ENCODE data around the gene ILDR2.

The ILDR2 gene, protein sequence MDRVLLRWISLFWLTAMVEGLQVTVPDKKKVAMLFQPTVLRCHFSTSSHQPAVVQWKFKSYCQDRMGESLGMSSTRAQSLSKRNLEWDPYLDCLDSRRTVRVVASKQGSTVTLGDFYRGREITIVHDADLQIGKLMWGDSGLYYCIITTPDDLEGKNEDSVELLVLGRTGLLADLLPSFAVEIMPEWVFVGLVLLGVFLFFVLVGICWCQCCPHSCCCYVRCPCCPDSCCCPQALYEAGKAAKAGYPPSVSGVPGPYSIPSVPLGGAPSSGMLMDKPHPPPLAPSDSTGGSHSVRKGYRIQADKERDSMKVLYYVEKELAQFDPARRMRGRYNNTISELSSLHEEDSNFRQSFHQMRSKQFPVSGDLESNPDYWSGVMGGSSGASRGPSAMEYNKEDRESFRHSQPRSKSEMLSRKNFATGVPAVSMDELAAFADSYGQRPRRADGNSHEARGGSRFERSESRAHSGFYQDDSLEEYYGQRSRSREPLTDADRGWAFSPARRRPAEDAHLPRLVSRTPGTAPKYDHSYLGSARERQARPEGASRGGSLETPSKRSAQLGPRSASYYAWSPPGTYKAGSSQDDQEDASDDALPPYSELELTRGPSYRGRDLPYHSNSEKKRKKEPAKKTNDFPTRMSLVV

DNA sequence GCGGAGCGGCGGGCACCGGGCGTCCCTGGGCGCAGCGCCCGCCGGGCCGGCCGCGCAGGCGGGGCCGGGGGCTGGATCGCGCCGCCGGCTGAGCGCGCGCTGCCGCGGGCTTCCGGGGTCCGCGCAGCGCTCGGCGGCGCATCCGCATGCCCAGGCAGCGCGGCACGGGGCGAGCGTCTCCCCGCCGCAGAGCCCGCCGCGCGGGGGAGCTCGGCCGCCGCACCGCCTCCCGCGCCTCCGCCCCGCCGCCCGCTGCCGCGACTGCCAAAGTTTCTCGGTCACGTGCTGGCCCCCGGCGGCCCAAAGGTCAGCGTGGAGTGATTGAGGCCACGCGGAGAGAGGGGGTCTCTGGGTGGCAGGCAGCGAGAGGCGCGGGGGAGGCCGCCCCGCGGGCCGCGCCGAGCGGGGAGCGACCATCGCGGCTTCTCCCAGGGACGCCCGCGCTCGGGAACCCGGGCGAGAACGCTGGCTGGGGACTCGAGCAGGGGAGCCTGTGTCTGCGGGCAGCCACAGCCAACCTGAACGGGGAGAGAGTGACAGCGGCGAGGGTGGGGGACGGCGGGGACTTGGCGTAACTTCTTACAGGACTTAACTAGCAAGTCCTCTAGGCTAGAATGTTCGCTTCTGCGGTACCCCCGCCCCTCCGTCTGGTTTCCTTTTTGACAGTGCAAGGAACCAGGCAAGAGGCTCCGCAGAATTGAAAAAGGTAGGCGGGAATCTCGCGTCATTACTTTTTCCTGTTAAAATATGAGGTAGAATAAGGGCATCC, at the start of gene ILDR2:
Gene ILDR2 (minus strand): TSS at position 180 of the 769 bp plus-strand sequence. CDS start 272 bp downstream, outside the sequence.
- Histone ChIP-seq H3K27ac (no peak within 1 kb of the TSS), H3K4me3 (ENCODE audit: low read depth, low read length) (peak within 1 kb of the TSS; percentile 63), H3K36me3 (no peaks in the 10 kb centered on the region), H3K27me3 (ENCODE audit: insufficient read depth, low read depth, severe bottlenecking) (no peaks in the 10 kb centered on the region), H3K9me3 (ENCODE audit: severe bottlenecking) (no peaks in the 10 kb centered on the region)
- TF ChIP-seq, protein P1, sequence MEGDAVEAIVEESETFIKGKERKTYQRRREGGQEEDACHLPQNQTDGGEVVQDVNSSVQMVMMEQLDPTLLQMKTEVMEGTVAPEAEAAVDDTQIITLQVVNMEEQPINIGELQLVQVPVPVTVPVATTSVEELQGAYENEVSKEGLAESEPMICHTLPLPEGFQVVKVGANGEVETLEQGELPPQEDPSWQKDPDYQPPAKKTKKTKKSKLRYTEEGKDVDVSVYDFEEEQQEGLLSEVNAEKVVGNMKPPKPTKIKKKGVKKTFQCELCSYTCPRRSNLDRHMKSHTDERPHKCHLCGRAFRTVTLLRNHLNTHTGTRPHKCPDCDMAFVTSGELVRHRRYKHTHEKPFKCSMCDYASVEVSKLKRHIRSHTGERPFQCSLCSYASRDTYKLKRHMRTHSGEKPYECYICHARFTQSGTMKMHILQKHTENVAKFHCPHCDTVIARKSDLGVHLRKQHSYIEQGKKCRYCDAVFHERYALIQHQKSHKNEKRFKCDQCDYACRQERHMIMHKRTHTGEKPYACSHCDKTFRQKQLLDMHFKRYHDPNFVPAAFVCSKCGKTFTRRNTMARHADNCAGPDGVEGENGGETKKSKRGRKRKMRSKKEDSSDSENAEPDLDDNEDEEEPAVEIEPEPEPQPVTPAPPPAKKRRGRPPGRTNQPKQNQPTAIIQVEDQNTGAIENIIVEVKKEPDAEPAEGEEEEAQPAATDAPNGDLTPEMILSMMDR (IDR thresholded peaks at IDR 0.05; ENCODE audit: low read depth, low read length) = no peak
- DNase-seq = peak; percentile 60

DNA sequence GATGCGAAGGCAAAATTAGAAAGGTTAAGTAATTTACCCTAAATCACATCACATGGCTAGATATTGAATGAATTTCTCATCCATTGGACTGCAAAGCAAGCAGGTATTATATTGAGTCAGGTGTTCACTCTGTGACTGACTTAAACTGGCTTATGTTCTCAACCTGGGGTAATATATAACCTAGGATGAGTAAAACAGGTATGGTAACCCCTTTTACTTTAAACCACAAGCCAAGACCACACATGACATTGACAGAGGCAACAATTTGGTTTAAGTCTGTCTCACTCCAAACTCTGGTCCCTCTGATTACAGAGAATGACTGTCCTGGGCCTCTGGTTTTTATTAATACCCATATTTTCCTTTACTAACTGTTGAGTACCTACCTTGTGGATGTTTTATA, 47.0 kb upstream of the ILDR2 start:
- no peak overlapping the region for H3K4me3 ChIP-seq (ENCODE audit: low read depth, low read length)
- no peaks in the 10 kb centered on the region for H3K9me3 ChIP-seq (ENCODE audit: severe bottlenecking)
- no peak overlapping the region for H3K27ac ChIP-seq
- no peaks in the 10 kb centered on the region for H3K27me3 ChIP-seq (ENCODE audit: insufficient read depth, low read depth, severe bottlenecking)
- no peaks in the 10 kb centered on the region for H3K36me3 ChIP-seq
- no peak for DNase-seq
- TF ChIP-seq, protein P1 (IDR thresholded peaks at IDR 0.05; ENCODE audit: low read depth, low read length) = no peak

GRCh38 chr1:167016100-167016750, 40.9 kb upstream of the ILDR2 start:
- Histone ChIP-seq H3K36me3 (no peaks in the 10 kb centered on the region), H3K9me3 (ENCODE audit: severe bottlenecking) (no peaks in the 10 kb centered on the region), H3K4me3 (ENCODE audit: low read depth, low read length) (no peak overlapping the region), H3K27me3 (ENCODE audit: insufficient read depth, low read depth, severe bottlenecking) (no peaks in the 10 kb centered on the region), H3K27ac (no peak overlapping the region)
- TF ChIP-seq, protein P1 (IDR thresholded peaks at IDR 0.05; ENCODE audit: low read depth, low read length) = no peak
- DNase-seq = no peak

DNA sequence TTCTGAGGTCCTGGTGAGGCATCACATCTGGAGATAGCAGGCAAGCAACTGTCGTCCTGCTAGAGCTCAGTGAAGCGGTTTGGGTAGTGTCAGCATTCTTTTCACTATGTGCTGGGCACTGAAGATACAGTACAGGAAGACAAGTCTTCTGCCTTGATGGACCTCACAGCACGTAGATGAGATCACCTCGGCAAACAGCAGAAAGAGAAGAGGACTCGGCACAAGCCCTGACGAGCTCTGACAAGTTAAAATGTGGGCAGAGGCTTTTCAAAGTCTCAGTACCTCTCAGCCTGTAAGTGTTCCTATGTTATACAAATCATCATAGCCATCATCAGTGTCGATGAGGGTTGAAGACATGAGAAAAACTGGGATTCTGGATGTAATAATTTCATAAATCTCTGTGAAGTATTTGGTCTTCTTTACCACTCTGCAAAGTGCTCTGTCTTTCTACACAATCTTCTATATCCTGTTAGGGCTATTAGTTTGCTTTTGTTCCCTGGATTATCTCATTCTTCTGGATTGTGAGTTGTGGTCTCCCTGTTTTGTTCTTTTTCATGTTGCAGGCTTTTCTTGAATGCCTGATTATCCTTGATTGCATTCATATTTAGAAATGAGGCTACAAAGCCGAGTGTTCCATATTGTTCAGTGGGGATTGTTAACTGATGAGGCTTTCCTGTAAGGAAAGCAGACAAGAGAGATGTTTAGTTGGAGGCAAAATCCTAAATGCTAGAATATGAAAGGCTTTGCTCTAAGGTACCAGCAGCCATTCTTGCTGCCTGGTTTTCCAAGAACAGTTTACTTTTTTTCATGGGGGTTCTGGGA, 38.0 kb upstream of the ILDR2 start:
- TF ChIP-seq, protein P1 (IDR thresholded peaks at IDR 0.05; ENCODE audit: low read depth, low read length) = no peak
- no peaks in the 10 kb centered on the region for H3K27me3 ChIP-seq (ENCODE audit: insufficient read depth, low read depth, severe bottlenecking)
- no peak for DNase-seq
- no peak overlapping the region for H3K4me3 ChIP-seq (ENCODE audit: low read depth, low read length)
- H3K36me3 ChIP-seq = no peaks in the 10 kb centered on the region
- H3K9me3 ChIP-seq (ENCODE audit: severe bottlenecking) = no peaks in the 10 kb centered on the region
- no peak overlapping the region for H3K27ac ChIP-seq

GRCh38 chr1:167012570-167012969, 37.2 kb upstream of the ILDR2 start:
- no peak for DNase-seq
- Histone ChIP-seq H3K9me3 (ENCODE audit: severe bottlenecking) (no peaks in the 10 kb centered on the region), H3K27ac (no peak overlapping the region)

More at GRCh38 chr1:167012570-167012969, 37.2 kb upstream of the ILDR2 start:
- no peak overlapping the region for H3K4me3 ChIP-seq (ENCODE audit: low read depth, low read length)
- TF ChIP-seq, protein P1 (IDR thresholded peaks at IDR 0.05; ENCODE audit: low read depth, low read length) = no peak
- H3K27me3 ChIP-seq (ENCODE audit: insufficient read depth, low read depth, severe bottlenecking) = no peaks in the 10 kb centered on the region
- H3K36me3 ChIP-seq = no peaks in the 10 kb centered on the region
